HG03135 (cell line): ENCODE results near the gene NRG3.
"Not testable (repeated sequence)": the region's sequence is repeated elsewhere in the genome, so short reads cannot be mapped to it uniquely, and the experiment has no call there.

ENCODE experiments used
- ATAC-seq: cut with Tn5 transposase; IDR thresholded peaks from one replicate; pipeline ENCODE4 v1.9.1; 2021; ENCODE audit warnings: mild to moderate bottlenecking, moderate library complexity; ENCODE audit not compliant: unreplicated experiment

NRG3 gene

GRCh38 chr10:82267014-82267413 lies 392.0 kb downstream of the NRG3 start:
- ATAC-seq: no peak

DNA sequence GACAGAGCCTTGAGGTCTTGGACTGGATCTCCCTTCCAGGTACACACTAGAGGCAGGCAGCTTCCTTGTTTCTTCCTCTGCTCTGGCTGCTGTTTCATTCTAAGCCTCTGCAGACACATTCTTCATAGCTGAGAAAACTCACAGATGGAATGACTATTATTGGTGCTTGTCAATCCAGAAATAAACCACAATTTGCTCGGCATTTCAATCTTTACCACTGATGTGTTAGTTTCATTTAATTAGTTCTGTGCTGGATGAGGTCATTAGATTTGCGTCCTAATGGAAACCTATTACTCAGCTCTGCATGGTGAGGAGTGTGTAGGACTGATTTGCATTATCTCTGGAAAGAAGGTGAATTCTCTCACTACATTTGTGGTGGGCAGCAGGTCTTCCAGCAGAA lies 392.5 kb downstream of the NRG3 start:
- no peak for ATAC-seq

DNA sequence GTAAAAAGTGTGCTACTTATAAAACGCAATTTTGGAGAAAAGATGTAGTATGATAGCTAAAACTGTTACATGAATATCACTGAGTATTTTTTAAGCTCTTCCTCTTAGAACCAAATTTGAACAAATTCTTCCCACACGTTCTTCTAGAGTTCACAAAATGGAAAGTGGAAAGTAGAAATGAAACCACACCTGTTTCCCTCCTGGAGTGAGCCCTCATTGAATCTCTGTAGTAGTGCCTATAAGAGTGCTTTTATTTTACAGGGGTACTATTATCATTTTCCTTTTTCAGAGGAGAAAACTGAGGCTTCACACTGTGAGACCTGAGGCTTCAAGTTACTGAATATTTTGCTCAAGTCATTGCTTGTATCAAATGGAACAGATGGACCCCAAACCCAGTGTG lies 393.0 kb downstream of the NRG3 start:
- no peak for ATAC-seq

GRCh38 chr10:82277591-82277990 lies 402.6 kb downstream of the NRG3 start:
- no peak for ATAC-seq

DNA sequence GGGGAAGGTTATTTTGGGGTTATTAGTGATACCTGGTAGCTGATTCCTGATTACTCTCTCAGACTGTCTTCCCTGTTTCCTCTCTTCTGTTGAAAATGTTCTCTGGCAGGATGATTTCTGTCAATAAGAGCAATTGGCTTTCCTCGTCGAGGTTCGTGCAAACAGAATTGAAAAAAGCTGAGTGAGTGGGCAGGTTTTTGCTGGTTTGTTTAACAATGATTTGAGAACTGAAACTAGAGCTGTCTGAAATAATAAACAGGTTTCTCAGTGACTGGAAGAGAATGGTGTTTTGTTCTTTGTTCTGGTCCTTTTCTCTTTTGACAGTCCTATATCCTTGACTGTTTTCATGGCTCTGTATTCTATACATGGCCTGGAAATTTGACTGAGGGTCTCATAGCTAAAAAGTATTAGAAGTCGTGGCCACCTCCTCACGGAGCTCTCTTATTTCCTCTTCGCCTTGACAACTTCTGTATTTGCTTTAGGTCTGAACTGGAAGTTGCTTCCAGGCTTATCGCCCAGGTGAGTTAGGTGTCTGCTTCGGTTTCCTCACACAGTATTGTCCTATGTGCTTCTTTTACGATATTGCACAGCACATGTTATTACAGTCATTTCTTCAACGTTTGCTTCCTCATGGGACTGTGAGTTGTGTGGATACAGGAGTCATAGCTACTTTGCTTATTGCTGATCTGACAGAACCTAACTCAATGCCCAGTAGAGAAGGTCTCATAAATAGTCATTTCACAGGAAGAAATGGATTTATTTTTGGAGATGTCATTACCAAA lies 403.6 kb downstream of the NRG3 start:
- ATAC-seq: no peak

- no peak for ATAC-seq
These were observed 407.9 kb downstream of the NRG3 start for GRCh38 chr10:82282782-82283456.

DNA sequence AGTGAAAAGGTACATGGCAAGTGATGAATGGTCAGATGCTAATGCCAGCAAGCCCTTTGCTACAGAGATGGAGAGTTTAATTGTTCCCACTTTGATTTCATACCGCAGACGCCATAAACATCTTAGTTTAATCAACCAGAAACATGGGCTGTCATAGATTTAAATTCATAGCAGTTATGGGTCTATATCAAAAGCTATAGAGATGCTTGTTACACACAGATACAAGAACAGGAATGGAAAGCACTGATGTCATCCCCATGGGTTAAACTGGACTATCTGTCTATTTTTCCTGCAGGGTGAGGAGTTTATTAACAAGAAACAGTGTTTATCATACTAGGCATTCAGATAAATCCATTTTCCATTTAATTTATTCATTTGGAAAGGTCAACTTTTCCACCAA lies 409.2 kb downstream of the NRG3 start:
- ATAC-seq: no peak

DNA sequence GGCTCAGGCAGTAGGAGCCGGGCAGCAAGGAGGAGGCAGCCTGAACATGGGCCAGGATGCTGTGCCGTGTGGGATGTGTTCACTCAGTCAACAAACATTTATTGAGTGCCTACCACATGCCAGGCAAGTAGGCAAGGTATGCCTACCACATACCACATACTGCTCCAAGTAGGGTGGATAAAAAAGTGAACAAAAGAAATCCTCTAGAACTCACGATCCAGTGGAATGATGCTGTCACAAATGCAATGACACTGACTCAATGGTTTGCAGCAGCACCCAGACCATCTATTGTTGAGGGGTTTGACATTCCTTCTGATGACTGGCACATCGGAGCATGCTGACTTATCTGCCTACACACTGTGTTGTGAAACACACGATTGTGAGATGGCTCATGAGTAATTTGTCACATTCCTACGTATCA lies 413.5 kb downstream of the NRG3 start:
- ATAC-seq: no peak

DNA sequence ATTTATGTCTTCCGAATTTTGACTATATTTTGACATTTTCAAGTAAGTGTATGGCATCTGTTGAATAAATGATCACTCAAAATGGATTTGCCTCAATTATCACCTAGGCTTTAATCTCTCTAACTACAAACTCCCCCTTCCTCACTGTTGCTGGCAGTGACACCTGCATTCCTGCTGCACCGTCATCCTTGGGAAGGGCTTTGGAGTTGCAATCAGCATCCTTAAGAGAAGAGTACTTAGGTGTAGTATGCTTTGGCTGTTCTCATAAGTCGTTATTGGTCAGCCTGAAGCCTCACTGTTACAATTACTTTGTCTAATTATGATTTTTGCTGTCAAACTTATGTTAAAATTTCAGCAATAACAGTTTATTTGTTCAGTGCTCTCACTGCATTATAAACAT lies 415.0 kb downstream of the NRG3 start:
- ATAC-seq: no peak

DNA sequence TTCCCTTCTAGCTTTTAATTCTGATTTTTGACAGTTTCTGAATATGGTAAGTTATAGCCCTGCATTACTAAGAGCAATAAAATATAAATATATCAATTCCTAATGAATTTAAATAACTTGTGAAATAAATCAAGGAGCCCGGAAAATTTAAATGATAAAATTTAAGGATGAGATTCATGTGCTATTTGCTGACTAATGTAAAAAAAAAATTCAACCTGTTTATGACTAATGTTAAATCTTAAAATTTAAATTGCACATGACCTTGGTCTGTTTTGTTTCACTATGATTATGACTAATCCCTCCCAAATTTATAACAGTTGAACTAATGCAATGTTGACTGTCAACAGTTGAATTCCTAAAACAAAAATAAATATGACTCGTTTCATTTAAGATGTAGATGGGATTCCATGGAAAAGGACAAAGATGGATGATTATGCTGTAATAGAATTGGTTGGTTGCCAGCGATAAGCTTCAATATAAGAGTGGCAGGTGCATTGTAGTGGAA lies 419.9 kb downstream of the NRG3 start:
- no peak for ATAC-seq

DNA sequence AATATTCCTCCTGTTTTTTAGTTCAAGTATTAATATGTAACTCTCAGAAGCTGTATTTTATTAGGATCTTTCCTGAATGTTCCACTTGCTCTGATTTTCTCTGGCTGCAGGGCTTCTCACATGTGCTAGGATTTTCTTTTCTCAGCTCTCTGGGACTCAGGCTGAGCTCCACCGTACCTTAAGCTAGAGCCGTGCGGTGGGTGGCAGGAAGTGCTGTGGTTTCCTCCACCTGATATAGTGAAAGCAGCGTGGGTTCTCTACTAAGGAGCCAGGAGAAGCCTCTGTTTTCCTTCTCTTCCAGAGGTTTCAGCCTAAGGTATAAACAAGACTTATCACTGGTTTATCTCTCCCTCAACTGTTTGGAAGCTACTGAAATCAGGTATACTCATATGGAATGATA lies 433.6 kb downstream of the NRG3 start:
- no peak for ATAC-seq

- no peak for ATAC-seq
These were observed 435.8 kb downstream of the NRG3 start for GRCh38 chr10:82310839-82311238.

- ATAC-seq: no peak
These were observed 438.4 kb downstream of the NRG3 start for GRCh38 chr10:82313401-82313800.

GRCh38 chr10:82318534-82318933 lies 443.5 kb downstream of the NRG3 start:
- no peak for ATAC-seq

- ATAC-seq: no peak
These were observed 444.1 kb downstream of the NRG3 start for GRCh38 chr10:82319074-82319473.

GRCh38 chr10:82319562-82319961 lies 444.6 kb downstream of the NRG3 start:
- ATAC-seq: no peak

GRCh38 chr10:82321724-82322123 lies 446.7 kb downstream of the NRG3 start:
- ATAC-seq: no peak

- no peak for ATAC-seq
These were observed 456.7 kb downstream of the NRG3 start for GRCh38 chr10:82331716-82332115.

DNA sequence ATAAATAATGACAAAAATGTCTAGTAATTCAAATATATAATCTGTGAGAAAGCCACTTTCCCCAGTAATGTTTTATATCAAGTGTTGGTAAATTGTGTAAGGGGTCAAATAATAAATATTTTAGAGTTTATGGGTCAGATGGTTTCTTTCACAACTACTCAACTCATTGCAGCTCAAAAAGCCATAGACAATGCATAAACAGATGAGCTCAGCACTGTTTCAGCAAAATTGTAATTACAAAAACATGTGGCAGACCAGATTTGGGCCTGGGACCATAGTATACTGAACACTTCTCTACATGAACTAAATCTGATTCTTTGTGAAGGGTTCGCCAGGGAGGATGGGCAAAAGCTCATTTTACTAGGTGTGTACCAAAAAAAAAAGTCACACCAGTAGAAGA lies 460.8 kb downstream of the NRG3 start:
- ATAC-seq: no peak

- ATAC-seq: no peak
These were observed 465.2 kb downstream of the NRG3 start for GRCh38 chr10:82340166-82340565.

GRCh38 chr10:82349590-82349989 lies 474.6 kb downstream of the NRG3 start:
- ATAC-seq: not testable (repeated sequence)

- no peak for ATAC-seq
These were observed 478.4 kb downstream of the NRG3 start for GRCh38 chr10:82353381-82353780.
